Measurements from ENCODE around the gene TIMP3. TPM values are rescaled to one million over a fixed set of nuclear protein-coding genes. Genes with fewer than 3 reads are reported as not detected.

The TIMP3 gene
- polyA plus RNA-seq, 1 donor (not counting 4 experiments of a cell fraction or from before 2014, with no cell fraction given), result 34.3 TPM

GRCh38 chr22:32776397-32776796 lies 25.1 kb upstream of the TIMP3 start:
- Histone ChIP-seq H3K4me2 (ENCODE audit: control insufficient read depth, extremely low read depth, insufficient read depth, low read depth, low read length) (no peak overlapping the region), H4K20me1 (ENCODE audit: control insufficient read depth, extremely low read depth, insufficient read depth, low read length) (no peaks in the 10 kb centered on the region), H3K27ac (ENCODE audit: control insufficient read depth, insufficient read depth, low read length) (no peak overlapping the region), H3K9me3 (ENCODE audit: control insufficient read depth, low read depth, low read length) (no peaks in the 10 kb centered on the region), H3K4me1 (ENCODE audit: control insufficient read depth, extremely low read depth, insufficient read depth, low read length) (peaks cover 2% of the 10 kb centered on the region), H3K79me2 (ENCODE audit: control insufficient read depth, insufficient read depth, low read length) (no peaks in the 10 kb centered on the region), H3K9me1 (ENCODE audit: control insufficient read depth, extremely low read depth, insufficient read depth, low read length) (no peaks in the 10 kb centered on the region), H3K4me3 (ENCODE audit: control insufficient read depth in 2 of 3, extremely low read depth in 1 of 3, insufficient read depth in 2 of 3, low read depth in 1 of 3, low read length in 3 of 3) (no peak overlapping the region), H3K27me3 (ENCODE audit: control insufficient read depth, extremely low read depth, insufficient read depth, low read length) (peaks cover 13% of the 10 kb centered on the region), H2AFZ (ENCODE audit: control insufficient read depth, low read length) (no peak overlapping the region), H3K36me3 (ENCODE audit: control insufficient read depth in 2 of 2, extremely low read depth in 1 of 2, insufficient read depth in 2 of 2, low read length in 2 of 2) (no peaks in the 10 kb centered on the region), H3K9ac (ENCODE audit: control insufficient read depth, extremely low read depth, insufficient read depth, low read length) (no peak overlapping the region)
- DNase-seq (ENCODE audit: low read depth, low spot score) (no peak), FAIRE-seq (no peak)
- dilution Hi-C loops (cut with MboI; ENCODE audit: extremely low pct_ligation_motif_present, low sequenced_read_pairs), result loop anchor here (25.0 kb wide), 1 partner anchor 264 kb away; no protein-coding TSS in a partner anchor
- TF ChIP-seq CTCF (optimal IDR thresholded peaks at IDR 0.05 in 1 of 3, IDR thresholded peaks at IDR 0.05 in 1 of 3, conservative IDR thresholded peaks at IDR 0.05 in 1 of 3; ENCODE audit: extremely low read depth in 1 of 3, insufficient read depth in 2 of 3, low read length in 3 of 3), result no peak
- TF ChIP-seq EZH2 (IDR thresholded peaks at IDR 0.05; ENCODE audit: low read length), result no peak

DNA sequence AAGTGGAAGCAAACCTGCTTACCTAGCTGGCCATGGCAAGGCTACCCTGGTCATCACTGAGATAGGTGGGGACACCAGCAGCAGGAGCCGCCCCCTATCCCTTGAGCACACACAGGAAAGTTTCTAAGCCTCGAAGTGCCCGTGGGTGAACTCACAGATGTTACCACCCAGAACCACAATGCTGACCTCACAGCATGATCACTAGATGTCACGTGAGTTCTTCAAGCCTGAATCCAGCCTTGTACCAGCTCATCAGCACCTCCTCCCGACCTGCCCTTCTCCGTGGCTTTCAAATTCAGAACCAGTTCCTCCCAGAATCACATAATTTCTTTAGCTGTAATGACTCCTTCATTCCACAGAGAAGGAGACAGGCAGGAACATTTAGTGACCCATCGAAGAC lies 24.7 kb upstream of the TIMP3 start:
- H3K36me3 ChIP-seq (ENCODE audit: control insufficient read depth in 2 of 2, extremely low read depth in 1 of 2, insufficient read depth in 2 of 2, low read length in 2 of 2), result no peaks in the 10 kb centered on the region
- no peak overlapping the region for H3K27ac ChIP-seq (ENCODE audit: control insufficient read depth, insufficient read depth, low read length)
- H2AFZ ChIP-seq (ENCODE audit: control insufficient read depth, low read length), result no peak overlapping the region
- DNase-seq (ENCODE audit: low read depth, low spot score) (no peak), FAIRE-seq (no peak)
- dilution Hi-C loops (cut with MboI; ENCODE audit: extremely low pct_ligation_motif_present, low sequenced_read_pairs), result loop anchor here (25.0 kb wide), 1 partner anchor 265 kb away; no protein-coding TSS in a partner anchor
- no peak overlapping the region for H3K4me2 ChIP-seq (ENCODE audit: control insufficient read depth, extremely low read depth, insufficient read depth, low read depth, low read length)
- H3K27me3 ChIP-seq (ENCODE audit: control insufficient read depth, extremely low read depth, insufficient read depth, low read length), result peaks cover 9% of the 10 kb centered on the region
- H3K9me1 ChIP-seq (ENCODE audit: control insufficient read depth, extremely low read depth, insufficient read depth, low read length), result no peaks in the 10 kb centered on the region
- H3K9me3 ChIP-seq (ENCODE audit: control insufficient read depth, low read depth, low read length), result no peaks in the 10 kb centered on the region
- TF ChIP-seq EZH2 (IDR thresholded peaks at IDR 0.05; ENCODE audit: low read length), result no peak
- TF ChIP-seq CTCF (optimal IDR thresholded peaks at IDR 0.05 in 1 of 3, IDR thresholded peaks at IDR 0.05 in 1 of 3, conservative IDR thresholded peaks at IDR 0.05 in 1 of 3; ENCODE audit: extremely low read depth in 1 of 3, insufficient read depth in 2 of 3, low read length in 3 of 3), result no peak
- no peak overlapping the region for H3K9ac ChIP-seq (ENCODE audit: control insufficient read depth, extremely low read depth, insufficient read depth, low read length)
- no peak overlapping the region for H3K4me3 ChIP-seq (ENCODE audit: control insufficient read depth in 2 of 3, extremely low read depth in 1 of 3, insufficient read depth in 2 of 3, low read depth in 1 of 3, low read length in 3 of 3)
- peaks cover 2% of the 10 kb centered on the region for H3K4me1 ChIP-seq (ENCODE audit: control insufficient read depth, extremely low read depth, insufficient read depth, low read length)
- H4K20me1 ChIP-seq (ENCODE audit: control insufficient read depth, extremely low read depth, insufficient read depth, low read length), result no peaks in the 10 kb centered on the region
- H3K79me2 ChIP-seq (ENCODE audit: control insufficient read depth, insufficient read depth, low read length), result no peaks in the 10 kb centered on the region
